Endothelial cell of umbilical vein (primary cell): ENCODE measurements around the gene CYP4F22. TPM values are rescaled to one million over a fixed set of nuclear protein-coding genes. Genes with fewer than 3 reads are reported as not detected.

Source experiments
- BruUV-seq: library from RNA; stranded (reverse); fragments of 400-500 nt; replicated peaks from 2 replicates; lab custom pipeline; 2021; lab: Mats Ljungman, UMichigan
- CTCF ChIA-PET: fragments of 300-600, 350-600 bp; sonication (Branson Sonifier 250); formaldehyde crosslinking; loops from one replicate; lab custom pipeline; 2021; ENCODE audit warnings: antibody characterized with exemption, inconsistent platforms; lab: Charles Lee
- POLR2A ChIA-PET: fragments of 300-600, 350-600 bp; sonication (Branson Sonifier 250); formaldehyde crosslinking; loops from one replicate; lab custom pipeline; 2021; ENCODE audit warnings: antibody characterized with exemption, inconsistent platforms; lab: Charles Lee
- DNase-seq: peaks from one replicate; pipeline ENCODE4 v3.0.0-alpha.2; 2011; ENCODE audit warnings: low read depth, low spot score
- FAIRE-seq: peaks from 2 replicates; lab custom pipeline; 2011; peaks lifted over from hg19 to GRCh38; lab: Jason Lieb, UNC
- H2AFZ ChIP-seq: 2 replicates; pipeline ENCODE4 v1.6.0; 2012; ENCODE audit warnings: low read depth, low read length, control low read depth, inconsistent platforms
- H3K27ac ChIP-seq: 2 replicates; pipeline ENCODE4 v1.5.1; 2011; ENCODE audit warnings: low read depth, mild to moderate bottlenecking, control low read depth, low read length, moderate library complexity; ENCODE audit not compliant: insufficient read depth
- H3K27me3 ChIP-seq, 2 experiments: 2 replicates each; pipeline versions ENCODE4 v1.6.0 to v1.6.1; 2011; ENCODE audit warnings: low read length in 2 of 2, mixed read lengths in 1 of 2; ENCODE audit not compliant: control insufficient read depth in 2 of 2, insufficient read depth in 2 of 2
- H3K36me3 ChIP-seq, 2 experiments: 2 replicates in 1 of 2; 3 replicates in 1 of 2; pipeline ENCODE4 v1.5.1; 2011; ENCODE audit warnings: low read length in 2 of 2, mild to moderate bottlenecking in 1 of 2, moderate library complexity in 1 of 2; ENCODE audit not compliant: control insufficient read depth in 2 of 2, insufficient read depth in 2 of 2; ENCODE audit errors: extremely low read depth in 1 of 2
- H3K4me1 ChIP-seq: 3 replicates; pipeline ENCODE4 v1.5.1; 2011; ENCODE audit warnings: mild to moderate bottlenecking, low read length; ENCODE audit not compliant: control insufficient read depth, insufficient read depth; ENCODE audit errors: extremely low read depth
- H3K4me2 ChIP-seq: 2 replicates; pipeline ENCODE4 v1.6.1; 2011; ENCODE audit warnings: low read length, control low read depth, mixed read lengths; ENCODE audit not compliant: insufficient read depth
- H3K4me3 ChIP-seq, 3 experiments: fragments of 200-600 bp in 1 of 3; sonication (generic), shearing (Covaris generic) in 1 of 3; replicated peaks in 1 of 3; 2 replicates each; pipeline ENCODE4 v1.5.1; 2011 to 2016; ENCODE audit warnings: control low read depth in 3 of 3, low read length in 3 of 3, mild to moderate bottlenecking in 2 of 3, inconsistent platforms in 1 of 3, low read depth in 1 of 3, moderate library complexity in 1 of 3; ENCODE audit not compliant: insufficient read depth in 1 of 3
- H3K79me2 ChIP-seq: 2 replicates; pipeline ENCODE4 v1.6.0; 2012; ENCODE audit warnings: low read length, inconsistent platforms; ENCODE audit not compliant: control insufficient read depth, insufficient read depth
- H3K9ac ChIP-seq: replicated peaks from 2 replicates; pipeline ENCODE3; 2011; ENCODE audit warnings: low read length, control low read depth; ENCODE audit not compliant: insufficient read depth; ENCODE audit errors: extremely low read depth
- H3K9me1 ChIP-seq: replicated peaks from 3 replicates; pipeline ENCODE4 v1.6.0; 2011; ENCODE audit warnings: mild to moderate bottlenecking, low read length; ENCODE audit not compliant: control insufficient read depth, insufficient read depth; ENCODE audit errors: extremely low read depth
- H3K9me3 ChIP-seq: replicated peaks from 2 replicates; pipeline ENCODE4 v1.5.1; 2012; ENCODE audit warnings: low read length, inconsistent platforms; ENCODE audit not compliant: control insufficient read depth, insufficient read depth
- H4K20me1 ChIP-seq: replicated peaks from 2 replicates; pipeline ENCODE3; 2011; ENCODE audit warnings: mild to moderate bottlenecking, low read length; ENCODE audit not compliant: control insufficient read depth, insufficient read depth; ENCODE audit errors: extremely low read depth
- EZH2 ChIP-seq: IDR thresholded peaks from 2 replicates; pipeline ENCODE4 v1.6.1; 2012; ENCODE audit warnings: borderline replicate concordance, low read depth, mild to moderate bottlenecking, moderate library complexity, low read length, inconsistent platforms; ENCODE audit not compliant: severe bottlenecking
- FOS ChIP-seq: IDR thresholded peaks from 2 replicates; pipeline ENCODE4 v1.6.1; 2011; ENCODE audit warnings: mild to moderate bottlenecking, low read length, moderate library complexity, borderline replicate concordance; ENCODE audit not compliant: insufficient read depth
- GATA2 ChIP-seq: IDR thresholded peaks from 2 replicates; pipeline ENCODE4 v1.7.0; 2011; ENCODE audit warnings: low read depth, mild to moderate bottlenecking, moderate library complexity, mixed read lengths, low read length; ENCODE audit not compliant: insufficient read length, insufficient read depth
- JUN ChIP-seq: IDR thresholded peaks from 2 replicates; pipeline ENCODE4 v1.6.1; 2011; ENCODE audit warnings: borderline replicate concordance, low read depth; ENCODE audit not compliant: insufficient read length, insufficient read depth
- MAX ChIP-seq: IDR thresholded peaks from 2 replicates; pipeline ENCODE4 v1.6.1; 2011; ENCODE audit not compliant: insufficient read depth, insufficient read length
- MYC ChIP-seq: IDR thresholded peaks from one replicate; pipeline ENCODE4 v1.6.1; 2011; ENCODE audit warnings: mild to moderate bottlenecking, low read depth, low read length
- POLR2A ChIP-seq: IDR thresholded peaks from 2 replicates; pipeline ENCODE4 v1.6.1; 2012; ENCODE audit warnings: low read depth, mild to moderate bottlenecking, control low read depth, low read length
- POLR2AphosphoS5 ChIP-seq: IDR thresholded peaks from 2 replicates; pipeline ENCODE4 v1.6.1; 2012; ENCODE audit warnings: low read depth, mild to moderate bottlenecking, control low read depth, low read length, moderate library complexity; ENCODE audit not compliant: insufficient read depth
- dilution Hi-C: fragments of 300-500 bp; cut with MboI; formaldehyde crosslinking; loops from one replicate; pipeline ENCODE4 v1.15.0; 2019; ENCODE audit warnings: low sequenced_read_pairs; ENCODE audit not compliant: extremely low pct_ligation_motif_present
- intact Hi-C: fragments of 100-400 bp; cut with micrococcal nuclease; formaldehyde crosslinking; loops from one replicate; pipeline ENCODE4 v1.10.0; 2022
- polyA plus RNA-seq, 4 experiments: library from polyadenylated mRNA; depleted of rRNA in 3 of 4; stranded (reverse) in 3 of 4; unstranded in 1 of 4; fragments of >200 nt; gene quantifications; 2 replicates each; pipeline versions ENCODE4 v1.2.1 to v1.2.3, GENCODE V29; 2011 to 2012; ENCODE audit warnings: missing spikeins in 1 of 4
- total RNA-seq: library from RNA; stranded (reverse); gene quantifications from 2 replicates; pipeline ENCODE4 v1.2.3, GENCODE V29; 2021
- TF ChIP-seq, protein P1 (sequence below), 2 donors: IDR thresholded peaks; 1 replicate in 1 of 2; 2 replicates in 1 of 2; pipeline ENCODE4 v1.5.1; 2011; ENCODE audit warnings: low read length in 2 of 2, mild to moderate bottlenecking in 2 of 2, moderate library complexity in 2 of 2, control low read depth in 1 of 2, inconsistent platforms in 1 of 2, low read depth in 1 of 2; ENCODE audit not compliant: insufficient read depth in 1 of 2; ENCODE audit errors: extremely low read depth in 1 of 2

The CYP4F22 gene
- total and polyA plus RNA-seq, 2 donors (not counting 3 experiments of a cell fraction or from before 2014, with no cell fraction given): not detected

- FAIRE-seq: no peak
- BruUV-seq: no TSS peak
Observed at GRCh38 chr19:15498910-15499309, 9.4 kb upstream of the CYP4F22 start.

More at GRCh38 chr19:15498910-15499309, 9.4 kb upstream of the CYP4F22 start:
- no peak for TF ChIP-seq POLR2AphosphoS5
- TF ChIP-seq FOS: no peak
- TF ChIP-seq MAX: no peak
- no peak for TF ChIP-seq GATA2
- TF ChIP-seq, protein P1, sequence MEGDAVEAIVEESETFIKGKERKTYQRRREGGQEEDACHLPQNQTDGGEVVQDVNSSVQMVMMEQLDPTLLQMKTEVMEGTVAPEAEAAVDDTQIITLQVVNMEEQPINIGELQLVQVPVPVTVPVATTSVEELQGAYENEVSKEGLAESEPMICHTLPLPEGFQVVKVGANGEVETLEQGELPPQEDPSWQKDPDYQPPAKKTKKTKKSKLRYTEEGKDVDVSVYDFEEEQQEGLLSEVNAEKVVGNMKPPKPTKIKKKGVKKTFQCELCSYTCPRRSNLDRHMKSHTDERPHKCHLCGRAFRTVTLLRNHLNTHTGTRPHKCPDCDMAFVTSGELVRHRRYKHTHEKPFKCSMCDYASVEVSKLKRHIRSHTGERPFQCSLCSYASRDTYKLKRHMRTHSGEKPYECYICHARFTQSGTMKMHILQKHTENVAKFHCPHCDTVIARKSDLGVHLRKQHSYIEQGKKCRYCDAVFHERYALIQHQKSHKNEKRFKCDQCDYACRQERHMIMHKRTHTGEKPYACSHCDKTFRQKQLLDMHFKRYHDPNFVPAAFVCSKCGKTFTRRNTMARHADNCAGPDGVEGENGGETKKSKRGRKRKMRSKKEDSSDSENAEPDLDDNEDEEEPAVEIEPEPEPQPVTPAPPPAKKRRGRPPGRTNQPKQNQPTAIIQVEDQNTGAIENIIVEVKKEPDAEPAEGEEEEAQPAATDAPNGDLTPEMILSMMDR (IDR thresholded peaks at IDR 0.05; ENCODE audit: extremely low read depth in 1 of 2, insufficient read depth in 1 of 2, low read depth in 1 of 2, low read length in 2 of 2): no peak
- TF ChIP-seq JUN: no peak
- no peak for TF ChIP-seq POLR2A
- no peak for TF ChIP-seq EZH2
- no peak for TF ChIP-seq MYC
- no peak overlapping the region for H3K27ac ChIP-seq
- no peaks in the 10 kb centered on the region for H3K9me3 ChIP-seq
- CTCF ChIA-PET: no interaction called here
- intact Hi-C loops: no loop called here
- no peaks in the 10 kb centered on the region for H3K79me2 ChIP-seq
- no peaks in the 10 kb centered on the region for H3K36me3 ChIP-seq
- DNase-seq: no peak
- H3K4me2 ChIP-seq: no peak overlapping the region
- H3K9me1 ChIP-seq: no peaks in the 10 kb centered on the region
- POLR2A ChIA-PET: no interaction called here
- H3K9ac ChIP-seq: no peak overlapping the region
- H2AFZ ChIP-seq: no peak overlapping the region
- dilution Hi-C loops: no loop called here
- H3K4me3 ChIP-seq: no peak overlapping the region
- no peaks in the 10 kb centered on the region for H3K27me3 ChIP-seq
- H3K4me1 ChIP-seq: no peaks in the 10 kb centered on the region
- H4K20me1 ChIP-seq: no peaks in the 10 kb centered on the region
